MM.1S (cell line): ENCODE results near the gene CPS1.

Source experiments
- DNase-seq: peaks from one replicate; pipeline ENCODE4 v3.0.0-alpha.2; 2015
- H2AFZ ChIP-seq: fragments of 300-600 bp; sonication (generic); 2 replicates; pipeline ENCODE4 v1.6.0; 2016; ENCODE audit warnings: antibody characterized with exemption, low read length
- H3F3A ChIP-seq: fragments of 300-600 bp; sonication (generic); 2 replicates; pipeline ENCODE4 v1.6.1; 2016; ENCODE audit warnings: mild to moderate bottlenecking, antibody characterized with exemption, low read length, moderate library complexity, mixed read lengths; ENCODE audit not compliant: insufficient read depth
- H3K27ac ChIP-seq: fragments of 300-600 bp; sonication (generic); 2 replicates; pipeline ENCODE4 v1.5.1; 2016; ENCODE audit warnings: mild to moderate bottlenecking, low read length
- H3K27me3 ChIP-seq: fragments of 300-600 bp; sonication (generic); replicated peaks from 2 replicates; pipeline ENCODE4 v1.6.0; 2016; ENCODE audit warnings: low read length; ENCODE audit not compliant: insufficient read depth
- H3K36me3 ChIP-seq: fragments of 300-600 bp; sonication (generic); replicated peaks from 2 replicates; pipeline ENCODE4 v1.6.1; 2016; ENCODE audit warnings: mild to moderate bottlenecking, low read length, mixed read lengths; ENCODE audit not compliant: insufficient read depth
- H3K4me1 ChIP-seq: fragments of 300-600 bp; sonication (generic); 2 replicates; pipeline ENCODE4 v1.6.1; 2016; ENCODE audit warnings: low read length, mixed read lengths
- H3K4me2 ChIP-seq: fragments of 300-600 bp; sonication (generic); 2 replicates; pipeline ENCODE4 v1.6.0; 2016; ENCODE audit warnings: low read depth, low read length
- H3K4me3 ChIP-seq: fragments of 300-600 bp; sonication (generic); 2 replicates; pipeline ENCODE4 v1.5.1; 2016; ENCODE audit warnings: low read length, mixed read lengths
- H3K79me2 ChIP-seq: fragments of 300-600 bp; sonication (generic); 2 replicates; pipeline ENCODE4 v1.6.1; 2016; ENCODE audit warnings: mixed run types, low read length, mixed read lengths
- H3K9ac ChIP-seq: fragments of 300-600 bp; sonication (generic); 2 replicates; pipeline ENCODE4 v1.6.1; 2016; ENCODE audit warnings: low read length, mixed read lengths
- H3K9me2 ChIP-seq: fragments of 300-600 bp; sonication (generic); replicated peaks from 2 replicates; pipeline ENCODE4 v1.6.1; 2016; ENCODE audit warnings: mild to moderate bottlenecking, low read length, mixed read lengths; ENCODE audit not compliant: insufficient read depth
- H3K9me3 ChIP-seq: fragments of 300-600 bp; sonication (generic); replicated peaks from 2 replicates; pipeline ENCODE4 v1.6.1; 2016; ENCODE audit warnings: mild to moderate bottlenecking, low read length, mixed read lengths; ENCODE audit not compliant: insufficient read depth
- H4K20me1 ChIP-seq: fragments of 300-600 bp; sonication (generic); 2 replicates; pipeline ENCODE4 v1.6.1; 2016; ENCODE audit warnings: mild to moderate bottlenecking, low read length, moderate library complexity, mixed read lengths; ENCODE audit not compliant: insufficient read depth
- EZH2 ChIP-seq: fragments of 300-600 bp; sonication (generic); optimal IDR thresholded peaks from 2 replicates; pipeline ENCODE3; 2017; ENCODE audit warnings: low read depth, mild to moderate bottlenecking, antibody characterized with exemption, low read length, mixed read lengths
- EZH2phosphoT487 ChIP-seq: fragments of 300-600 bp; sonication (generic); IDR thresholded peaks from 2 replicates; pipeline ENCODE4 v1.6.1; 2018; ENCODE audit warnings: antibody characterized with exemption, low read length
- TF ChIP-seq, protein P1 (sequence below): fragments of 300-600 bp; sonication (generic); IDR thresholded peaks from 2 replicates; pipeline ENCODE4 v1.5.1; 2016; ENCODE audit warnings: antibody characterized with exemption, low read length, mixed read lengths

CPS1 gene

GRCh38 chr2:210722092-210722491, 165.7 kb downstream of the CPS1 start:
- TF ChIP-seq EZH2 (no peak), EZH2phosphoT487 (no peak)
- TF ChIP-seq, protein P1, sequence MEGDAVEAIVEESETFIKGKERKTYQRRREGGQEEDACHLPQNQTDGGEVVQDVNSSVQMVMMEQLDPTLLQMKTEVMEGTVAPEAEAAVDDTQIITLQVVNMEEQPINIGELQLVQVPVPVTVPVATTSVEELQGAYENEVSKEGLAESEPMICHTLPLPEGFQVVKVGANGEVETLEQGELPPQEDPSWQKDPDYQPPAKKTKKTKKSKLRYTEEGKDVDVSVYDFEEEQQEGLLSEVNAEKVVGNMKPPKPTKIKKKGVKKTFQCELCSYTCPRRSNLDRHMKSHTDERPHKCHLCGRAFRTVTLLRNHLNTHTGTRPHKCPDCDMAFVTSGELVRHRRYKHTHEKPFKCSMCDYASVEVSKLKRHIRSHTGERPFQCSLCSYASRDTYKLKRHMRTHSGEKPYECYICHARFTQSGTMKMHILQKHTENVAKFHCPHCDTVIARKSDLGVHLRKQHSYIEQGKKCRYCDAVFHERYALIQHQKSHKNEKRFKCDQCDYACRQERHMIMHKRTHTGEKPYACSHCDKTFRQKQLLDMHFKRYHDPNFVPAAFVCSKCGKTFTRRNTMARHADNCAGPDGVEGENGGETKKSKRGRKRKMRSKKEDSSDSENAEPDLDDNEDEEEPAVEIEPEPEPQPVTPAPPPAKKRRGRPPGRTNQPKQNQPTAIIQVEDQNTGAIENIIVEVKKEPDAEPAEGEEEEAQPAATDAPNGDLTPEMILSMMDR, result no peak
- Histone ChIP-seq H2AFZ (no peak overlapping the region), H4K20me1 (no peaks in the 10 kb centered on the region), H3K4me3 (no peak overlapping the region), H3K9ac (no peak overlapping the region), H3K4me2 (no peak overlapping the region), H3F3A (no peaks in the 10 kb centered on the region), H3K4me1 (peaks cover under 1% of the 10 kb centered on the region; the same call in 1 of the 2 replicates), H3K27ac (no peak overlapping the region), H3K27me3 (no peaks in the 10 kb centered on the region), H3K79me2 (no peaks in the 10 kb centered on the region), H3K36me3 (no peaks in the 10 kb centered on the region), H3K9me2 (no peaks in the 10 kb centered on the region), H3K9me3 (no peaks in the 10 kb centered on the region)
- no peak for DNase-seq

DNA sequence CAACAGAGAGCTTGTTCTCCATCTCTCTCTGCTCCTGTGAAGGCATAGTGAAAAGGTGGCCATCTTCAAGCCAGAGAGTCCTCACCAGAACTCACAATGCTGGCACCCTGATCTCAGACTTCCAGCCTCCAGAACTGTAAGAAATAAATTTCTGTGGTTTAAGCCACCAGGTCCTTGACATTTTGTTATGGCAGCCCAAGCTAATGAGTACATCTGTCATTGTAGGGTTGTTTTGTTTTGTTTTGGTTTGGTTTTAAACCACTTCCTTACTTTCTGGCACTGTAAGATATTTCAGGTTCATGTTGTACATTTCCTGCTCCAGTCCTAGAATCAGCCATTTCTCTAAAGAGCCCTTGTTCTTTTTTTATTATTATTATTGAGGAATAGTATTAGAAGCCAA, 171.2 kb downstream of the CPS1 start:
- Histone ChIP-seq H3F3A (no peaks in the 10 kb centered on the region), H3K79me2 (no peaks in the 10 kb centered on the region)

More for the DNA sequence above, 171.2 kb downstream of the CPS1 start:
- Histone ChIP-seq H3K4me3 (no peak overlapping the region), H3K9me2 (no peaks in the 10 kb centered on the region), H3K27ac (no peak overlapping the region), H3K9ac (no peak overlapping the region), H3K9me3 (no peaks in the 10 kb centered on the region), H4K20me1 (no peaks in the 10 kb centered on the region), H3K4me1 (peaks cover 8% of the 10 kb centered on the region; the same call in 1 of the 2 replicates), H3K4me2 (peak overlapping the region; percentile 15; the same call in 1 of the 2 replicates), H3K36me3 (no peaks in the 10 kb centered on the region), H2AFZ (no peak overlapping the region), H3K27me3 (no peaks in the 10 kb centered on the region)
- TF ChIP-seq, protein P1, result no peak
- no peak for TF ChIP-seq EZH2phosphoT487
- no peak for TF ChIP-seq EZH2
- peak; percentile 32 for DNase-seq
